Hepatocyte (in vitro differentiated cells): ENCODE results near the gene MNX1.

Experiments used
- CTCF ChIP-seq: fragments of 200-600 bp; sonication (generic); IDR thresholded peaks from 2 replicates; pipeline ENCODE4 v1.5.1; 2016; ENCODE audit warnings: antibody characterized with exemption, mild to moderate bottlenecking; ENCODE audit not compliant: poor library complexity
- EZH2 ChIP-seq: fragments of 200-600 bp; sonication (generic); IDR thresholded peaks from 2 replicates; pipeline ENCODE4 v1.6.1; 2016; ENCODE audit warnings: antibody characterized with exemption, mild to moderate bottlenecking, borderline replicate concordance
- EZH2phosphoT487 ChIP-seq: fragments of 200-600 bp; sonication (generic); IDR thresholded peaks from one replicate; pipeline ENCODE4 v1.6.1; 2018; ENCODE audit warnings: antibody characterized with exemption, mild to moderate bottlenecking, low read depth, moderate library complexity; ENCODE audit not compliant: unreplicated experiment, severe bottlenecking

- TF ChIP-seq CTCF (peak; percentile 53), EZH2 (no peak), EZH2phosphoT487 (no peak)
These were observed 40.5 kb downstream of the MNX1 start for GRCh38 chr7:156969972-156970420.
